ENCODE data around the gene CRKL.

Gene CRKL

DNA sequence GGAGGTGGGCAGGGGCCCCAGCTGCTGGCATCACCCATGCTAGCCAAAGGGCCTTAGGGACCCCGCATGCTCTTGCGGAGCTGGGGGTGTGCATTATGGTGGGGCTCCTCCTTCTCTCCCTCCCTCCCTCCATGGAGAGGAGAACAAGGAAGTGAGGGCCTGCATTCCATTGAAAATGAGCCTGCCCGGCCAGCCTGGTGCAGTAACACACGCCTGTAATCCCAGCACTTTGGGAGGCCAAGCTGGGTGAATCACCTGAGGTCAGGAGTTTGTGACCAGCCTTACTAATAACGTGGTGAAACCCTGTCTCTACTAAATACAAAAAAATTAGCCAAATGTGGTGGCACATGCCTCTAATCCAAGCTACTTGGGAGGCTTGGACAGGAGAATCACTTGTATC lies 36.0 kb upstream of the CRKL start:
- peak; percentile 52 for DNase-seq (ENCODE audit: low read depth)
- no peak overlapping the region for H3K4me3 ChIP-seq (ENCODE audit: low read length)

DNA sequence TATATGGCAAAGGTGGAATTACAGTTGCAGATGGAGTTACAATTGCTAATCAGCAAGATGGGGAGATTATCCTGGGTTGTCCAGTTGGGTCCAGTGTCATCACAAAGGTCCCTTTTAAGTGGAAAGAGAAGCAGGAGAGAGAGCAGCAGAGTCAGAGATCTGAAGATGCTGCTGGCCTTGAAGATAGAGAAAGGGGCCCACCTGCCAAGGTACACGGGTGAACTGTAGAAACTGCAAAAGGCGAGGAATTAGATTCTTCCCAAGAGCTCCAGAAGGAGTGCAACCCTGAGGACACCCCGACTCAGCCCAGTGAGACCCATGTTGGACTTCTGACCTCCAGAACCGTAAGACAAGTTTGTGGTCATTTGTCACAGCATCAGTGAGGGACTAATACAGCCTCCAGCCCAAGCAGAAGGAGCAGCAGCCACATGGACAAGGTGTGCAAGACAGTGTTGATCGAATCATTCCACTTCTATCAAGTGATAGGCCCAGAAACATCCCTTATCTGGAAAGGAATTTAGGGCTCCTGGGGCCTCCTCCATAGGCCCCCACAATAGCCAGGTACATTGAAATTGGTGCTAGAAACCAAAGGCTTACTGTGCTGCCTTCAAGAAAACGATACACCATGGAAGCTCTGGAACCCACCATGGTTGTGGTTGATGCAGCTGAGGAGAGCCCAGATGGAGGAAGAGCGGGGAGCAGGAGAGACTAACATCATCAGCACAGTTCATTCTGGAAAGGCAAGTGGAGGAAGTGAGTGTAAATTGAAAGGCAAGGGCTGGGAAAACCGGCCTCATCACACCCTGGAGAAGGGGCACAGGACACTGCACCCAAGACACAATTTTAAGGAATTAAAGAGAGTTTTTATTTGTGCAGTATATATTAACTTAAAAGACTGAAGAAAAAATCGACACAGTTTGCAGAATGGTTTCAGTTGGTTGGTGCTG lies 35.1 kb upstream of the CRKL start:
- TF ChIP-seq, protein P1, sequence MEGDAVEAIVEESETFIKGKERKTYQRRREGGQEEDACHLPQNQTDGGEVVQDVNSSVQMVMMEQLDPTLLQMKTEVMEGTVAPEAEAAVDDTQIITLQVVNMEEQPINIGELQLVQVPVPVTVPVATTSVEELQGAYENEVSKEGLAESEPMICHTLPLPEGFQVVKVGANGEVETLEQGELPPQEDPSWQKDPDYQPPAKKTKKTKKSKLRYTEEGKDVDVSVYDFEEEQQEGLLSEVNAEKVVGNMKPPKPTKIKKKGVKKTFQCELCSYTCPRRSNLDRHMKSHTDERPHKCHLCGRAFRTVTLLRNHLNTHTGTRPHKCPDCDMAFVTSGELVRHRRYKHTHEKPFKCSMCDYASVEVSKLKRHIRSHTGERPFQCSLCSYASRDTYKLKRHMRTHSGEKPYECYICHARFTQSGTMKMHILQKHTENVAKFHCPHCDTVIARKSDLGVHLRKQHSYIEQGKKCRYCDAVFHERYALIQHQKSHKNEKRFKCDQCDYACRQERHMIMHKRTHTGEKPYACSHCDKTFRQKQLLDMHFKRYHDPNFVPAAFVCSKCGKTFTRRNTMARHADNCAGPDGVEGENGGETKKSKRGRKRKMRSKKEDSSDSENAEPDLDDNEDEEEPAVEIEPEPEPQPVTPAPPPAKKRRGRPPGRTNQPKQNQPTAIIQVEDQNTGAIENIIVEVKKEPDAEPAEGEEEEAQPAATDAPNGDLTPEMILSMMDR (IDR thresholded peaks at IDR 0.05; ENCODE audit: insufficient read depth, low read depth, low read length, missing control alignments) = no peak
- H3K4me3 ChIP-seq (ENCODE audit: low read length) = no peak overlapping the region
- no peak for DNase-seq (ENCODE audit: low read depth)

More for the DNA sequence above, 36.0 kb upstream of the CRKL start:
- TF ChIP-seq, protein P1 (IDR thresholded peaks at IDR 0.05; ENCODE audit: insufficient read depth, low read depth, low read length, missing control alignments) = no peak

DNA sequence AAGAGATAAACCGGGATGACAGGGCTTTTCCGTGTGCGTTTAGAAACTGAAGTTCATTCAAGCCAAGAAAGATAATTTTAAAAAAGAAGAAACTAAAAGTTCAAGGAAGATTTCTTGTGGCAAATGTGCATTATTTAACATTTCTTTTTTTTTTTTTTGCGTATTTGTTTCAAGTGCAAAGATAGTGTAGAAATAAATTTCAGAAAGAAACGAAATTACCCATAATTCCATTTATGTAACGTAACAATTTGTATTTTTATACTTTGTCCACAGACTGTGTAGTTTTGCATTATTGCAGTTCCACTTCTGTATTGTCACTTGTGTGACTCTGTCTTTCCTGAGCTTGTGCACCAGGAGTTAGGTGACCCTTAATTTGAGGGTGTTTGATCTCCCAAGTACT lies 34.4 kb upstream of the CRKL start:
- TF ChIP-seq, protein P1 (IDR thresholded peaks at IDR 0.05; ENCODE audit: insufficient read depth, low read depth, low read length, missing control alignments) = no peak
- H3K4me3 ChIP-seq (ENCODE audit: low read length) = no peak overlapping the region
- DNase-seq (ENCODE audit: low read depth) = no peak

DNA sequence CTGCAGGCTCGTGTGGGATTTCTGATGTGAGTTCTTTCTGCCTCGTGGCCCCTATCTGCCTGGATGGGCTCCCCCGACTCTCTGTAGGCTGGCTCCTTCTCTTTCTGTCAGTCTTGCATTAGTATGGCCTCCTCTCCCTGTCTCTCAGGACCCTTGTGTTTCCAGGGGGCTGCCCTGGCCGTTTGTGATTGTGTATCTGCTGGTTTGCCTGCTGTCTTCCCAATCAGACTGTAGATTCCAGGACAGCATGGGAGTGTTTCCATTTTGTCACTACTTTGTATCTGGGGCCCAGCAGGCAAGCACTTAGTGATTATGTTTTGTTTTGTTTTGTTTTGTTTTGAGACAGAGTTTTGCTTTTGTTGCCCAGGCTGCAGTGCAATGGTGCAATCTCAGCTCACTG lies 32.8 kb upstream of the CRKL start:
- TF ChIP-seq, protein P1 (IDR thresholded peaks at IDR 0.05; ENCODE audit: insufficient read depth, low read depth, low read length, missing control alignments) = no peak
- no peak overlapping the region for H3K4me3 ChIP-seq (ENCODE audit: low read length)
- no peak for DNase-seq (ENCODE audit: low read depth)

DNA sequence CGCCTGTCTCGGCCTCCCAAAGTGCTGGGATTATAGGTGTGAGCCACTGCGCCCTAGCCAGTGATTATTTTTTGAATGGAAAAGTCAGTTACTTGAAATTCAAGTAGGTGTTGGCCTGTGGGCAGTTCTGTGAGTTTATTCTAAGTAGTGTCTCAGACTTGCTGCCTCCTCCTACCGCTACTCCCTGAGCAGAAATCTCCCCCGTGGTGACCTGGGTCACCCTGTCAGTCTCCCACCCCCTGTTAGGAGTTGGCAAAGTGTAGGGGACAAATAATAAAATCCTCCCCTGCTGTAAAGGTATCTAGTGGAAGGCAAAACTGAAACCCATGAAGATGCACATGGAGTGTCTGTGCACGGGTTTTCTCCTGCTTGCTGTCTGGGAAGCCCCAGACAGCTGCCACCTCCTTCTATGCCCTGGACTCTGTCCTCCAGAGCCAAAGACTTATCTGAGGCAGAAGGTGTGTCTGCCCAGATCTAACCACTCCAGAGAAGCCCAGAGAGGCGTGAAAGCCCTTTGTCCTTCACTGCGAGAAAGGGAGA lies 32.1 kb upstream of the CRKL start:
- DNase-seq (ENCODE audit: low read depth) = no peak
- H3K4me3 ChIP-seq (ENCODE audit: low read length) = no peak overlapping the region
- TF ChIP-seq, protein P1 (IDR thresholded peaks at IDR 0.05; ENCODE audit: insufficient read depth, low read depth, low read length, missing control alignments) = no peak

DNA sequence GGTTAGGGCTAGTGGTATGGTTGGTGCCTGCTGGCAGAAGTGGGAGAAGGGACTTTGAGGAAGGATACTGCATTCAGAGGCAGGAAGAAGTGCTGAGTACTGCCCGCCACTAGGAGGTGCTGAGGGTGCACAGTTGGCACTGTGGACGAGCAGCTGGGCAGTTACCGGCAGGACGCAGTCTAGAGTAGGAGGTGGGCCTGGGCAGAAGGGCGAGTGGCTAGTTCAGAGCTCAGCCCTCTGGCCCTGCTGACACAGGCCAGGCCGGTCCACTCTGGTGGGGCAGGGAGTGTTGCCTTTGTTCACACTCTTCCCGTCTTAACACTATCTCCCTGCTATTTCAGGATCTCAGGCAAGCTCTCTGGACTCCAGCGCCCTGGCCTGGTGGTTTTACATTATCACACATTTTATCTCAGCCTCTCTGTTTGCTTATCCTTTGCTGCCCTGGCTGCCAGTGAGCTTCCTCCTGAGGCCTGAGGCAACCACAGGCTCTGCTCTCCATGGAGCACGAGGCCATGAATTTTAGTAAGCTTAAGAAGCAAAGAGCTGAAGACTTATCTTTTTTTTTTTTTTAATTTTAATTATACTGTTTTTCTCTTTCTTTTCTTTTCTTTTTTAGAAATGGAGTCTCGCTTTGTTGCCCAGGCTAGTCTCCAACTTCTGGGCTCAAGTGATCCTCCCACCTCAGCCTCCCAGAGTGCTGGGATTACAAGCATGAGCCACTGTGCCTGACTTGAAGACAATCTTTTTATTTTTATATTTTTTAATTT lies 31.5 kb upstream of the CRKL start:
- no peak overlapping the region for H3K4me3 ChIP-seq (ENCODE audit: low read length)
- peak; percentile 82 for DNase-seq (ENCODE audit: low read depth)
- TF ChIP-seq, protein P1 (IDR thresholded peaks at IDR 0.05; ENCODE audit: insufficient read depth, low read depth, low read length, missing control alignments) = peak; percentile 98

Data from epithelial cell of esophagus (primary cell).